Vagina (tissue), 2 donors: ENCODE results near the gene SNF8. TPM values are rescaled to one million over a fixed set of nuclear protein-coding genes. Genes with fewer than 3 reads are reported as not detected.

Experiments used
- DNase-seq, 2 donors: peaks; one replicate each; pipeline ENCODE4 v3.0.0-alpha.2; 2017; ENCODE audit errors: extremely low spot score in 2 of 2
- H3K27ac ChIP-seq: fragments of 200-600 bp; sonication (generic); one replicate; pipeline ENCODE4 v1.5.1; 2019
- H3K27me3 ChIP-seq: fragments of 200-600 bp; sonication (generic); one replicate; pipeline ENCODE4 v1.5.1; 2019
- H3K36me3 ChIP-seq, 2 donors: fragments of 200-600 bp; sonication (generic); one replicate each; pipeline ENCODE4 v1.5.1; 2017 to 2019
- H3K4me1 ChIP-seq: fragments of 200-600 bp; sonication (generic); one replicate; pipeline ENCODE4 v1.5.1; 2019
- H3K4me3 ChIP-seq, 2 donors: fragments of 200-600 bp; sonication (generic); 1 replicate in 1 of 2; 2 replicates in 1 of 2; pipeline ENCODE4 v1.5.1; 2016 to 2019
- H3K9me3 ChIP-seq: fragments of 200-600 bp; sonication (generic); one replicate; pipeline ENCODE4 v1.5.1; 2019
- POLR2A ChIP-seq, 2 donors: fragments of 450-650 bp; IDR thresholded peaks; one replicate each; pipeline ENCODE4 v1.6.1; 2017; ENCODE audit warnings: antibody characterized with exemption in 2 of 2, mild to moderate bottlenecking in 2 of 2, moderate library complexity in 2 of 2
- POLR2AphosphoS5 ChIP-seq, 2 donors: sonication (generic); formaldehyde crosslinking; IDR thresholded peaks; one replicate each; pipeline ENCODE4 v1.9.0; 2017; ENCODE audit warnings: antibody characterized with exemption in 2 of 2, mild to moderate bottlenecking in 2 of 2, low read depth in 1 of 2; ENCODE audit not compliant: insufficient read depth in 1 of 2
- intact Hi-C: fragments of 100-400 bp; cut with DNase I; formaldehyde crosslinking; loops from one replicate; pipeline ENCODE4 v1.15.1; 2023
- total RNA-seq: library from RNA; depleted of rRNA; stranded (reverse); fragments of >200 nt; gene quantifications from one replicate; pipeline ENCODE4 v1.2.3, GENCODE V29; 2016
- TF ChIP-seq, protein P1 (sequence below), 3 experiments: fragments of 450-650 bp in 2 of 3; fragments of 200-600 bp in 1 of 3; sonication (generic) in 1 of 3; IDR thresholded peaks; one replicate each; pipeline ENCODE4 v1.5.1; 2017 to 2019; ENCODE audit warnings: antibody characterized with exemption in 3 of 3, mild to moderate bottlenecking in 2 of 3, moderate library complexity in 2 of 3

SNF8 gene
- total RNA-seq, 1 donor from 2014 or later = 64.1 TPM

GRCh38 chr17:48907713-48908046 lies 37.0 kb downstream of the SNF8 start:
- TF ChIP-seq POLR2AphosphoS5 (IDR thresholded peaks at IDR 0.05; ENCODE audit: insufficient read depth in 1 of 2, low read depth in 1 of 2) (no peak), POLR2A (IDR thresholded peaks at IDR 0.05) (no peak)
- TF ChIP-seq, protein P1, sequence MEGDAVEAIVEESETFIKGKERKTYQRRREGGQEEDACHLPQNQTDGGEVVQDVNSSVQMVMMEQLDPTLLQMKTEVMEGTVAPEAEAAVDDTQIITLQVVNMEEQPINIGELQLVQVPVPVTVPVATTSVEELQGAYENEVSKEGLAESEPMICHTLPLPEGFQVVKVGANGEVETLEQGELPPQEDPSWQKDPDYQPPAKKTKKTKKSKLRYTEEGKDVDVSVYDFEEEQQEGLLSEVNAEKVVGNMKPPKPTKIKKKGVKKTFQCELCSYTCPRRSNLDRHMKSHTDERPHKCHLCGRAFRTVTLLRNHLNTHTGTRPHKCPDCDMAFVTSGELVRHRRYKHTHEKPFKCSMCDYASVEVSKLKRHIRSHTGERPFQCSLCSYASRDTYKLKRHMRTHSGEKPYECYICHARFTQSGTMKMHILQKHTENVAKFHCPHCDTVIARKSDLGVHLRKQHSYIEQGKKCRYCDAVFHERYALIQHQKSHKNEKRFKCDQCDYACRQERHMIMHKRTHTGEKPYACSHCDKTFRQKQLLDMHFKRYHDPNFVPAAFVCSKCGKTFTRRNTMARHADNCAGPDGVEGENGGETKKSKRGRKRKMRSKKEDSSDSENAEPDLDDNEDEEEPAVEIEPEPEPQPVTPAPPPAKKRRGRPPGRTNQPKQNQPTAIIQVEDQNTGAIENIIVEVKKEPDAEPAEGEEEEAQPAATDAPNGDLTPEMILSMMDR (IDR thresholded peaks at IDR 0.05) = no peak
- no peaks in the 10 kb centered on the region for H3K27me3 ChIP-seq
- no peaks in the 10 kb centered on the region for H3K36me3 ChIP-seq
- intact Hi-C loops = loop anchor here (10.0 kb wide), 1 partner anchor 1813 kb away; no protein-coding TSS in a partner anchor
- H3K27ac ChIP-seq = peak overlapping the region; percentile 93
- peak overlapping the region; percentile 87 to 96 for H3K4me3 ChIP-seq
- H3K4me1 ChIP-seq = peaks cover 33% of the 10 kb centered on the region
- no peak for DNase-seq
- no peaks in the 10 kb centered on the region for H3K9me3 ChIP-seq

- H3K4me3 ChIP-seq = no peak overlapping the region
- no peak overlapping the region for H3K27ac ChIP-seq
- intact Hi-C loops = loop anchor here (10.0 kb wide), 1 partner anchor 1811 kb away; no protein-coding TSS in a partner anchor
- H3K9me3 ChIP-seq = no peaks in the 10 kb centered on the region
- no peaks in the 10 kb centered on the region for H3K36me3 ChIP-seq
- DNase-seq = no peak
- TF ChIP-seq, protein P1 (IDR thresholded peaks at IDR 0.05) = no peak
- TF ChIP-seq POLR2AphosphoS5 (IDR thresholded peaks at IDR 0.05; ENCODE audit: insufficient read depth in 1 of 2, low read depth in 1 of 2) (no peak), POLR2A (IDR thresholded peaks at IDR 0.05) (no peak)
- H3K27me3 ChIP-seq = no peaks in the 10 kb centered on the region
- H3K4me1 ChIP-seq = peaks cover 27% of the 10 kb centered on the region
Observed at GRCh38 chr17:48905987-48906515, 38.6 kb downstream of the SNF8 start.

GRCh38 chr17:48904428-48904827 lies 40.2 kb downstream of the SNF8 start:
- TF ChIP-seq, protein P1 (IDR thresholded peaks at IDR 0.05) = no peak
- Histone ChIP-seq H3K9me3 (no peaks in the 10 kb centered on the region), H3K4me1 (peaks cover 11% of the 10 kb centered on the region), H3K27me3 (no peaks in the 10 kb centered on the region), H3K27ac (no peak overlapping the region), H3K36me3 (no peaks in the 10 kb centered on the region), H3K4me3 (no peak overlapping the region)
- no peak for DNase-seq
- intact Hi-C loops = loop anchor here (10.0 kb wide), 1 partner anchor 1810 kb away; no protein-coding TSS in a partner anchor

- no peaks in the 10 kb centered on the region for H3K27me3 ChIP-seq
- H3K27ac ChIP-seq = no peak overlapping the region
- H3K4me1 ChIP-seq = peaks cover 7% of the 10 kb centered on the region
- no peak overlapping the region for H3K4me3 ChIP-seq
- H3K9me3 ChIP-seq = no peaks in the 10 kb centered on the region
- TF ChIP-seq, protein P1 (IDR thresholded peaks at IDR 0.05) = no peak
- intact Hi-C loops = loop anchor here (10.0 kb wide), 1 partner anchor 1809 kb away; no protein-coding TSS in a partner anchor
- DNase-seq = no peak
- peaks cover 0 to 2% of the 10 kb centered on the region in 2 donors for H3K36me3 ChIP-seq
Observed at GRCh38 chr17:48903401-48903800, 41.2 kb downstream of the SNF8 start.

DNA sequence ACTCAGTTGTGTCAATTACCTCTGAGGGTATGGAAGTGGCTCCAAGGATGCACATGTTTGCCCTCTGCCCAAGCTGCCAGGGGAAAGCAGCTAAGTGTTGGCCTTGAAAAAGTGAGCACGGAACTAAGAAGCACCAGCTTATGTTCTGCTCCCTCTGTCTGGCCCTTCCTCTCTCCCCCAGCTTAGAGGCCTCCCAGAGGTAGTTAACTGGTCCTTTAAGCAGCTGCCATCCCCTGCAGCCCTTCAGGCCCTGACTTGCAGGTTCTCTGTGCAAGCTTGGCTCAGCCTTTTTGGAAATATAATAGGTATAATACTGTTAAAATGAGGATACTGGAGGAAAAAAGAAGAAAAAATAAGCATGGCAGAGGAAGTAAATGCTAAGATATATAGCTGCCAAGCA lies 43.4 kb downstream of the SNF8 start:
- Histone ChIP-seq H3K36me3 (peaks cover 0 to 7% of the 10 kb centered on the region in 2 donors), H3K27ac (no peak overlapping the region), H3K4me1 (no peaks in the 10 kb centered on the region), H3K9me3 (no peaks in the 10 kb centered on the region), H3K27me3 (no peaks in the 10 kb centered on the region), H3K4me3 (no peak overlapping the region)
- TF ChIP-seq POLR2AphosphoS5 (IDR thresholded peaks at IDR 0.05; ENCODE audit: insufficient read depth in 1 of 2, low read depth in 1 of 2) = no peak
- TF ChIP-seq, protein P1 (IDR thresholded peaks at IDR 0.05) = no peak
- no peak for TF ChIP-seq POLR2A (IDR thresholded peaks at IDR 0.05)
- intact Hi-C loops = loop anchor here (10.0 kb wide), 1 partner anchor 1806 kb away; no protein-coding TSS in a partner anchor
- DNase-seq = no peak
